ENCODE results near the gene SGMS2.
"Not testable (repeated sequence)": the region's sequence is repeated elsewhere in the genome, so short reads cannot be mapped to it uniquely, and the experiment has no call there.

The SGMS2 gene

GRCh38 chr4:107913283-107913899 lies 88.7 kb downstream of the SGMS2 start:
- DNase-seq (ENCODE audit: low read depth) = no peak

GRCh38 chr4:107915220-107915619 lies 90.5 kb downstream of the SGMS2 start:
- no peak for DNase-seq (ENCODE audit: low read depth)

- DNase-seq (ENCODE audit: low read depth) = no peak
Measured at GRCh38 chr4:107916623-107917022, 91.9 kb downstream of the SGMS2 start.

GRCh38 chr4:107917500-107917899 lies 92.8 kb downstream of the SGMS2 start:
- DNase-seq (ENCODE audit: low read depth) = no peak

- no peak for DNase-seq (ENCODE audit: low read depth)
Measured at GRCh38 chr4:107922486-107923473, 98.0 kb downstream of the SGMS2 start.

GRCh38 chr4:107925713-107926112 lies 101.0 kb downstream of the SGMS2 start:
- not testable (repeated sequence) for DNase-seq (ENCODE audit: low read depth)

GRCh38 chr4:107926875-107927274 lies 102.1 kb downstream of the SGMS2 start:
- not testable (repeated sequence) for DNase-seq (ENCODE audit: low read depth)

- peak; percentile 58 for DNase-seq (ENCODE audit: low read depth)
Measured at GRCh38 chr4:107930821-107931774, 106.4 kb downstream of the SGMS2 start, which contains the start of gene CYP2U1. TSS of gene CYP2U1 (plus strand) at chr4:107931549. CDS start at chr4:107931644, 95 bp downstream.

GRCh38 chr4:107931775-107932321 lies 107.1 kb downstream of the SGMS2 start:
- DNase-seq (ENCODE audit: low read depth) = no peak

- DNase-seq (ENCODE audit: low read depth) = no peak
Measured at GRCh38 chr4:107935246-107935645, 110.5 kb downstream of the SGMS2 start.

GRCh38 chr4:107937040-107937439 lies 112.3 kb downstream of the SGMS2 start:
- no peak for DNase-seq (ENCODE audit: low read depth)

- no peak for DNase-seq (ENCODE audit: low read depth)
Measured at GRCh38 chr4:107939307-107939706, 114.6 kb downstream of the SGMS2 start.

- no peak for DNase-seq (ENCODE audit: low read depth)
Measured at GRCh38 chr4:107945809-107946208, 121.1 kb downstream of the SGMS2 start.

GRCh38 chr4:107950746-107951540 lies 126.2 kb downstream of the SGMS2 start:
- DNase-seq (ENCODE audit: low read depth) = no peak

- no peak for DNase-seq (ENCODE audit: low read depth)
Measured at GRCh38 chr4:107951551-107951950, 126.8 kb downstream of the SGMS2 start.

GRCh38 chr4:107956011-107956410 lies 131.3 kb downstream of the SGMS2 start:
- DNase-seq (ENCODE audit: low read depth) = no peak
